ENCODE measurements around the gene HBG2. TPM values are rescaled to one million over a fixed set of nuclear protein-coding genes. Genes with fewer than 3 reads are reported as not detected.

HBG2 gene
- total and polyA plus RNA-seq, 8 donors = 10.6 TPM; not detected in 7

DNA sequence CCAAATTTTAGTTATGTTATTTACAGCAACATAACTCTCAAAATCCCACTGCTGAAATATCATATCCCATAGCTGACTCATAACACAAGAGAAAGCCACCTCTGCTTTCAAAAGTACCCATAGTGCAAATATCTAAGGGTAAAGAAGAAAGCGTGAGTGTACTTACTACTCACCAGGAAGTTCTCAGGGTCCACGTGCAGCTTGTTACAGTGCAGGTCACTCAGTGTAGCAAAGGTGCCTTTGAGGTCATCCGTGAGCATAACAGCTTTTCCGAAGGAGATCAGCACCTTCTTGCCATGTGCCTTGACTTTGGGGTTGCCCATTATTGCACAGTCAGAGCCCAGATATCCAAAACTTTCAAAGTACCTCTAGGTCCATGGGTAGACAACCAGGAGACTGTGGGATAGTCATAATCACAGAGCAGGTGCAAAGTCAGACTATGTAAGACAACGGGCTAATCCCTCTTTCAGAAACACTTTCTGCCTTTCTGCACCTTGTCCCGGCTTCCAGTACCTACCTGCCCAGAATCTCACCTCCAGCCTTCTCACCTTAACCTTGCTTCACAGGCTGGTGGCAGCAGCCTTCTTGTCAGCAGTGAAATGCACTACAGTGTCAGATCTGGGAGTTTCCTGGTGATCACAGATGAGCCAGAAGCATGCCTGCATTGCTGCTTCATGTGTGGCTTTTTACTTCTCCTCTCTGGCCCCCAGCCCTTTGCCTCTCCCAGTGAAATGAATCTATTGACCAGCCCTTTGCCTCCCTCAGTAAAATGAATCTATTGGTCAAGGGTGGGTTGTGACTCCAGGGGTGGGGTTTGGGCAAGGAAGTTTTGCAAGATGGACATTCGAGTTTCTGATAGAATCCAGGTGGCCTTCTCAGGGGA is 11.4 kb downstream of the HBG2 start:
- Histone ChIP-seq H3K4me3 (no peak overlapping the region), H3K27me3 (no peaks in the 10 kb centered on the region), H3K36me3 (no peaks in the 10 kb centered on the region), H3K9me3 (no peaks in the 10 kb centered on the region), H3K27ac (no peak overlapping the region), H3K4me1 (no peaks in the 10 kb centered on the region)
- ATAC-seq = no peak
- no peak for FAIRE-seq
- DNase-seq = no peak
- intact Hi-C loops (cut with DNase I) = no loop called here
- WGBS, 2 donors = 45 to 60% methylated on average over 7 of the region's 7 CpGs
- TF ChIP-seq, protein P1, sequence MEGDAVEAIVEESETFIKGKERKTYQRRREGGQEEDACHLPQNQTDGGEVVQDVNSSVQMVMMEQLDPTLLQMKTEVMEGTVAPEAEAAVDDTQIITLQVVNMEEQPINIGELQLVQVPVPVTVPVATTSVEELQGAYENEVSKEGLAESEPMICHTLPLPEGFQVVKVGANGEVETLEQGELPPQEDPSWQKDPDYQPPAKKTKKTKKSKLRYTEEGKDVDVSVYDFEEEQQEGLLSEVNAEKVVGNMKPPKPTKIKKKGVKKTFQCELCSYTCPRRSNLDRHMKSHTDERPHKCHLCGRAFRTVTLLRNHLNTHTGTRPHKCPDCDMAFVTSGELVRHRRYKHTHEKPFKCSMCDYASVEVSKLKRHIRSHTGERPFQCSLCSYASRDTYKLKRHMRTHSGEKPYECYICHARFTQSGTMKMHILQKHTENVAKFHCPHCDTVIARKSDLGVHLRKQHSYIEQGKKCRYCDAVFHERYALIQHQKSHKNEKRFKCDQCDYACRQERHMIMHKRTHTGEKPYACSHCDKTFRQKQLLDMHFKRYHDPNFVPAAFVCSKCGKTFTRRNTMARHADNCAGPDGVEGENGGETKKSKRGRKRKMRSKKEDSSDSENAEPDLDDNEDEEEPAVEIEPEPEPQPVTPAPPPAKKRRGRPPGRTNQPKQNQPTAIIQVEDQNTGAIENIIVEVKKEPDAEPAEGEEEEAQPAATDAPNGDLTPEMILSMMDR (IDR thresholded peaks at IDR 0.05) = no peak

DNA sequence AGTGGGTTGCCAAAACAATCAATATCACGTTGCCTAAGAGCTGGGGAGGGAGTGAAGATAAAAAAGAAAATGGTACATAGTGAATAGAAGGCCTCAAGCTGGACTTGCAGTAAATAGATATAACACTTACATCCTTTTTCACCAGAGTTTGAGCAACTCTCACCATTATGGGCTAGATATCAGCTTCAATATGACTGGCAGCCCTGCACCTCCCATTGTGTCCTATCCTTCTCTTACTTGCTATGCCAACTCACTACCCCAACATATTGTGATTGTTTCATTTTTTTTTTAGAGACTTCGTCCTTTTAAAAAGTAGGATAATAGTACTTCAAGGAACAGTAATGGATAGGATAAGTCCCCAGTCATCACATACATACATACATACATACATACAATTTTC is 12.4 kb downstream of the HBG2 start:
- 32% methylated on average over 2 of the region's 2 CpGs for WGBS, 2 donors
- H3K9me3 ChIP-seq = no peaks in the 10 kb centered on the region
- H3K27ac ChIP-seq = no peak overlapping the region
- TF ChIP-seq, protein P1 (IDR thresholded peaks at IDR 0.05) = no peak
- FAIRE-seq (no peak), ATAC-seq (no peak), DNase-seq (no peak)
- H3K27me3 ChIP-seq = no peaks in the 10 kb centered on the region
- no peak overlapping the region for H3K4me3 ChIP-seq
- no peaks in the 10 kb centered on the region for H3K4me1 ChIP-seq
- H3K36me3 ChIP-seq = no peaks in the 10 kb centered on the region
- intact Hi-C loops (cut with DNase I) = no loop called here

DNA sequence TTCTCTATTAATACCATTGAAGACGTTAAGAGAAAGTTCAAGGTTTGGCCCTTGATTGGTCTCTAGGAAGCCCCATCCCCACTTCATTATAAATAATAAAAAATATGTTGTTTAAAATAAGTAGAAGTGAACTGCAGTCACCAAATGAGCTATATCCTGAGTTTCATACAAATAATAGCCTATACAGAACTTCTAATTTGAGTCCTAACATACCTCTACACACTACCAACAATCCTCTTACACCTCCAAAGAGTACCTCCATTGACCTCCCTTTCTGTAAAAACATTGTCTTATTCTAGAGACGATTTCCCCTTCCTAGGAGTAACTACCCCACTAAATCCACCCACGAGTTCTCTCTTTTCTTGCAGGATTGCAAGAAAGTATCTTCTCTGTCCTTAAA is 13.1 kb downstream of the HBG2 start:
- no peak for ATAC-seq
- no peaks in the 10 kb centered on the region for H3K4me1 ChIP-seq
- TF ChIP-seq, protein P1 (IDR thresholded peaks at IDR 0.05) = no peak
- WGBS, 2 donors = 35 to 54% methylated on average over 3 of the region's 3 CpGs
- FAIRE-seq = no peak
- no peaks in the 10 kb centered on the region for H3K36me3 ChIP-seq
- H3K9me3 ChIP-seq = no peaks in the 10 kb centered on the region
- no peaks in the 10 kb centered on the region for H3K27me3 ChIP-seq
- DNase-seq = no peak
- no peak overlapping the region for H3K27ac ChIP-seq
- H3K4me3 ChIP-seq = no peak overlapping the region
- intact Hi-C loops (cut with DNase I) = no loop called here

DNA sequence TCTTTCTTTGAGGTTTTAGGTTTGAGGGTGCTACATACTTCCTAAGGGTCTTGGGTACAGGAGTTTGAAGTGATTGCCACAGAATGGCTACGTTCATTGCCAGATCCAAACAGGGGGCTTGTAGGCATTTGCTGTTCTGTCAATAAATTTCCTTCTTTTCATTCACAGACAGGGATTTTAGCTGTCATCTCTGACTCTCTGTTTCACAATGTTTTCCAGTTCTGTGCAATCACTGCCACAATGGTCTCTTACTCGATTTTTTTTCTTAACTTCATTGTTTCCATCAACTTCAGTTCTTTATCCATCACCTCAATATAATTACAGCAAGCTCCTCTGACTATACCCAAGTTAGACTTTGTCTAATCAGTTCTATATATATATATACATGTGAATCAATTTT is 14.1 kb downstream of the HBG2 start:
- no peaks in the 10 kb centered on the region for H3K27me3 ChIP-seq
- no peak overlapping the region for H3K4me3 ChIP-seq
- H3K4me1 ChIP-seq = no peaks in the 10 kb centered on the region
- H3K36me3 ChIP-seq = no peaks in the 10 kb centered on the region
- intact Hi-C loops (cut with DNase I) = no loop called here
- no peaks in the 10 kb centered on the region for H3K9me3 ChIP-seq
- 36 to 46% methylated on average over 2 of the region's 2 CpGs for WGBS, 2 donors
- no peak overlapping the region for H3K27ac ChIP-seq
- TF ChIP-seq, protein P1 (IDR thresholded peaks at IDR 0.05) = no peak
- FAIRE-seq (no peak), DNase-seq (no peak), ATAC-seq (no peak)

DNA sequence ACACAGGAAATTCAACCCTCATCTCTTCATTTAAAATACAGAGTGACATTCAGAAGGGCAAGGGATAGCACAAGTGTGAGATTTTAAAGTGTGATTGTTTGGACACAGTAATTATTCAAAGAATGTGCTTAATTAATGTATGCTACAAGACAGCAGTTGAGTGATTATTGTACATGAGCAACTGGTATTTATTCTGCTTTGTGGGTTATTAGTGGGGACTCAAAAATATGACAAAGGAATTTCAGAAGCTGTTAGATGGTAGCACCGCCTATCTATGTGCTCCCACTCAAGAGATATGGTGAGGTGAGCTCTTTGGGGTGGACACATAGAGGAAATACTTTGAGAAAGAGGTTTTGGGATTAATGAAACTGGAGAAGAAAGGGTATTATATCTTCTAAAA is 14.5 kb downstream of the HBG2 start:
- DNase-seq = no peak
- Histone ChIP-seq H3K27ac (no peak overlapping the region), H3K4me1 (no peaks in the 10 kb centered on the region), H3K4me3 (no peak overlapping the region), H3K9me3 (no peaks in the 10 kb centered on the region), H3K27me3 (no peaks in the 10 kb centered on the region), H3K36me3 (no peaks in the 10 kb centered on the region)
- TF ChIP-seq, protein P1 (IDR thresholded peaks at IDR 0.05) = no peak
- intact Hi-C loops (cut with DNase I) = no loop called here
- WGBS, 2 donors = 56 to 66% methylated on average over 1 of the region's 1 CpG
- ATAC-seq = no peak
- FAIRE-seq = no peak
